HepG2 (cell line): Measurements from ENCODE around the gene RAP2A. TPM values are rescaled to one million over a fixed set of nuclear protein-coding genes. Genes with fewer than 3 reads are reported as not detected.
A peak's percentile ranks its signal among the peaks of the same experiment; 100 is the strongest.

Experiments used
- ATF7-NPFF ChIP-seq: sonication (generic); formaldehyde crosslinking; IDR thresholded peaks from 2 replicates; pipeline ENCODE4 v1.8.1; 2023; ENCODE audit warnings: mild to moderate bottlenecking, low read depth, missing genetic modification reagents, moderate library complexity
- HMGXB4 ChIP-seq, 2 experiments: sonication (generic) in 1 of 2; formaldehyde crosslinking in 1 of 2; IDR thresholded peaks; 2 replicates each; pipeline versions ENCODE4 v1.4.0 to v1.6.1; 2018 to 2020; ENCODE audit warnings: missing genetic modification reagents in 2 of 2, borderline replicate concordance in 1 of 2, low read depth in 1 of 2, mild to moderate bottlenecking in 1 of 2, missing biosample characterization in 1 of 2
- POLR2AphosphoS5 ChIP-seq: IDR thresholded peaks from 2 replicates; pipeline ENCODE4 v1.6.1; 2012; ENCODE audit warnings: low read depth, low read length
- TCF12 ChIP-seq, 2 experiments: fragments of 450-650 bp in 1 of 2; sonication (generic) in 1 of 2; formaldehyde crosslinking in 1 of 2; IDR thresholded peaks; 2 replicates each; pipeline versions ENCODE4 v1.6.1 to v1.8.0; 2017 to 2022; ENCODE audit warnings: antibody characterized with exemption in 1 of 2, mild to moderate bottlenecking in 1 of 2, missing genetic modification reagents in 1 of 2, moderate library complexity in 1 of 2
- ZNF407 ChIP-seq: sonication (generic); formaldehyde crosslinking; IDR thresholded peaks from one replicate; pipeline ENCODE4 v1.5.1; 2020; ENCODE audit warnings: mild to moderate bottlenecking, missing genetic modification reagents; ENCODE audit errors: not compliant biosample characterization
- ZNF431 ChIP-seq: sonication (generic); formaldehyde crosslinking; IDR thresholded peaks from 2 replicates; pipeline ENCODE4 v1.9.0; 2022; ENCODE audit warnings: missing genetic modification reagents, low read depth, mild to moderate bottlenecking, borderline replicate concordance
- polyA plus RNA-seq, 8 experiments: library from polyadenylated mRNA; depleted of rRNA in 3 of 8; stranded (reverse) in 7 of 8; unstranded in 1 of 8; fragments of >200 nt; fragmentation: Illumina TruSeq in 4 of 8; extraction: Trizol in 4 of 8; gene quantifications; 2 replicates each; pipeline versions ENCODE4 v1.2.1 to v1.2.3, GENCODE V29; 2011 to 2016; ENCODE audit warnings: low read depth in 4 of 8, missing spikeins in 1 of 8, mixed read lengths in 1 of 8; ENCODE audit not compliant: insufficient read depth in 1 of 8
- total RNA-seq, 5 experiments: library from RNA; depleted of rRNA; stranded (reverse); fragments of >200 nt; fragmentation: Illumina TruSeq; extraction: Trizol; gene quantifications; 2 replicates each; pipeline ENCODE4 v1.2.3, GENCODE V29; 2016; ENCODE audit warnings: low read depth in 1 of 5
- TF ChIP-seq, protein P1 (sequence below), 2 experiments: sonication (generic) in 1 of 2; formaldehyde crosslinking in 1 of 2; IDR thresholded peaks; 2 replicates each; pipeline versions ENCODE4 v1.5.1 to v1.6.1; 2011 to 2020; ENCODE audit warnings: borderline replicate concordance in 1 of 2, low read depth in 1 of 2, low read length in 1 of 2, mild to moderate bottlenecking in 1 of 2, missing genetic modification reagents in 1 of 2, moderate library complexity in 1 of 2
- TF ChIP-seq, protein P2 (sequence below): sonication (generic); formaldehyde crosslinking; IDR thresholded peaks from 2 replicates; pipeline ENCODE4 v1.4.0; 2020; ENCODE audit warnings: mild to moderate bottlenecking, low read depth, missing genetic modification reagents

Gene RAP2A
- total and polyA plus RNA-seq, 2 of the 13 experiments (the other 11 are each of a cell fraction or from before 2014, with no cell fraction given), result 9.9 to 23.1 TPM

DNA sequence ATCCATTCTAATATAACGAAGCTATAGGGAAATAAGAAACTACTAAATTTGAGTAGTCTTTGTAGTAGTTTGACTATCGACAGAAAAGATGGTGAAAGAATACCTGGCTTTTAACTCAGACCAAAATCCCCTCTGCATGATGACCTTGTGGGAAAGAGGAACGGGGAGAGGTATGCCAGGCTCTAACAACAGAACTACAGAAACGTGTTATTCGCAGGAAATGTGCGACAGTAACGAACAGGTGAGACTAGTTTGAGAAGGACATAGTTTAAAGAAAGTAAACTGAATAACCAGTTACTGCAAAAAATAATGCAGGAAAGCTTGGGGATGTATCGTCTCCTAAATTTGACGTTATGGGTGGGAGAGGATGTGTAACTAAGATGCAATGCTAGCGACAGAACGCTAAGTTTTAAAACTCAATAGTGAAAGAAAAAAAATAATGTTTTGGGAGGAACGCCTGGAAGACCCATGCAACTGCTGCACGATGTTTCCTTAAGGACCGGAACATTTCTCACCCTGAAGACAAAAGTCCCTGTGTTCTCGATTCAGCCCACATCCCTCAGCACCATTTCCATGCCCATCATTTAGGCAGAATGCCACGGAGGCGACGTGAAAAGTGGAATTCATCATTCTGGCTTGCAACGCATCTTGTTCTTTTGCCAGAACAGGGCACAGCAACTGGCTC, 1.6 kb upstream of the RAP2A start (continued):
- TF ChIP-seq, protein P1, sequence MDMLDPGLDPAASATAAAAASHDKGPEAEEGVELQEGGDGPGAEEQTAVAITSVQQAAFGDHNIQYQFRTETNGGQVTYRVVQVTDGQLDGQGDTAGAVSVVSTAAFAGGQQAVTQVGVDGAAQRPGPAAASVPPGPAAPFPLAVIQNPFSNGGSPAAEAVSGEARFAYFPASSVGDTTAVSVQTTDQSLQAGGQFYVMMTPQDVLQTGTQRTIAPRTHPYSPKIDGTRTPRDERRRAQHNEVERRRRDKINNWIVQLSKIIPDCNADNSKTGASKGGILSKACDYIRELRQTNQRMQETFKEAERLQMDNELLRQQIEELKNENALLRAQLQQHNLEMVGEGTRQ (IDR thresholded peaks at IDR 0.05; ENCODE audit: low read depth, low read length), result no peak
- TF ChIP-seq, protein P1 (CRISPR knock-in tag; IDR thresholded peaks at IDR 0.05; ENCODE audit: borderline replicate concordance), result no peak
- TF ChIP-seq POLR2AphosphoS5 (no peak), TCF12 (IDR thresholded peaks at IDR 0.05) (no peak), TCF12 (CRISPR knock-in tag; IDR thresholded peaks at IDR 0.05) (no peak), HMGXB4 (CRISPR knock-in tag; IDR thresholded peaks at IDR 0.05; ENCODE audit: borderline replicate concordance in 1 of 2, low read depth in 1 of 2) (0 out of 4 replicates have a peak, but pooled peaks of 1 of the 2 experiments have one; percentile 34), ATF7-NPFF (CRISPR knock-in tag) (0 out of 2 replicates have a peak, but pooled peaks have one; percentile 17), ZNF431 (CRISPR knock-in tag) (no peak), ZNF407 (CRISPR knock-in tag) (peak; percentile 12)
- TF ChIP-seq, protein P2, sequence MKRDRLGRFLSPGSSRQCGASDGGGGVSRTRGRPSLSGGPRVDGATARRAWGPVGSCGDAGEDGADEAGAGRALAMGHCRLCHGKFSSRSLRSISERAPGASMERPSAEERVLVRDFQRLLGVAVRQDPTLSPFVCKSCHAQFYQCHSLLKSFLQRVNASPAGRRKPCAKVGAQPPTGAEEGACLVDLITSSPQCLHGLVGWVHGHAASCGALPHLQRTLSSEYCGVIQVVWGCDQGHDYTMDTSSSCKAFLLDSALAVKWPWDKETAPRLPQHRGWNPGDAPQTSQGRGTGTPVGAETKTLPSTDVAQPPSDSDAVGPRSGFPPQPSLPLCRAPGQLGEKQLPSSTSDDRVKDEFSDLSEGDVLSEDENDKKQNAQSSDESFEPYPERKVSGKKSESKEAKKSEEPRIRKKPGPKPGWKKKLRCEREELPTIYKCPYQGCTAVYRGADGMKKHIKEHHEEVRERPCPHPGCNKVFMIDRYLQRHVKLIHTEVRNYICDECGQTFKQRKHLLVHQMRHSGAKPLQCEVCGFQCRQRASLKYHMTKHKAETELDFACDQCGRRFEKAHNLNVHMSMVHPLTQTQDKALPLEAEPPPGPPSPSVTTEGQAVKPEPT (CRISPR knock-in tag), result 0 out of 2 replicates have a peak, but pooled peaks have one; percentile 42
